Stimulated activated CD4-positive, alpha-beta T cell treated with anti-CD3 and anti-CD28 coated beads, TNF-alpha, amount 100 ng/mL, for 4 hours (primary cell): ENCODE measurements around the gene KRTAP10-3.
"Not testable (repeated sequence)": the region's sequence is repeated elsewhere in the genome, so short reads cannot be mapped to it uniquely, and the experiment has no call there.

Source experiments
- DNase-seq, 3 experiments: peaks; one replicate each; pipeline ENCODE4 v3.0.0-alpha.2; 2020; ENCODE audit warnings: low read depth in 3 of 3

Gene KRTAP10-3, protein sequence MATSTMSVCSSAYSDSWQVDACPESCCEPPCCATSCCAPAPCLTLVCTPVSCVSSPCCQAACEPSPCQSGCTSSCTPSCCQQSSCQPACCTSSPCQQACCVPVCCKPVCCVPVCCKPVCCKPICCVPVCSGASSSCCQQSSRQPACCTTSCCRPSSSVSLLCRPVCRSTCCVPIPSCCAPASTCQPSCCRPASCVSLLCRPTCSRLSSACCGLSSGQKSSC

DNA sequence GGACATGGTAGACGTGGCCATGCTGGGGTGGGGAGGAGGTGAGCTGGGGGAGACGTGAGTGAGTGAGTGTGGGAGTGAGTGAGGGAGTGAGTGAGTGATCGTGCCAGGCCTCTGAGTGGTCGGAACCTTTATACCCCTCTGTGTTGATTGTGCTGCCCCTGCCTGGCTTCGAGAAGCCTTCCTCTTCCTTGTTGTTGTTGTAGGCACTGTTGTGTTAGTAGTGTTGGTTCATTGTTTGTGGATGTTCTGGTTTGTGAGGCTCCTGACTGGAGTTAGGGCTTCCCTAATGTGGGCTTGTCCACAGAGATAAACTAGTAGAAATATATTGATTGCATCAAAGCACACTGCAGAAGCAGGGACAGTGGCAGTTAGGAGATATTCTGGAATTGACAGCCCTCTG lies at the start of gene KRTAP10-3:
TSS of gene KRTAP10-3 (minus strand) at position 101 of the 400 bp plus-strand sequence. CDS start at position 21, 80 bp downstream.
- DNase-seq = no peak

DNA sequence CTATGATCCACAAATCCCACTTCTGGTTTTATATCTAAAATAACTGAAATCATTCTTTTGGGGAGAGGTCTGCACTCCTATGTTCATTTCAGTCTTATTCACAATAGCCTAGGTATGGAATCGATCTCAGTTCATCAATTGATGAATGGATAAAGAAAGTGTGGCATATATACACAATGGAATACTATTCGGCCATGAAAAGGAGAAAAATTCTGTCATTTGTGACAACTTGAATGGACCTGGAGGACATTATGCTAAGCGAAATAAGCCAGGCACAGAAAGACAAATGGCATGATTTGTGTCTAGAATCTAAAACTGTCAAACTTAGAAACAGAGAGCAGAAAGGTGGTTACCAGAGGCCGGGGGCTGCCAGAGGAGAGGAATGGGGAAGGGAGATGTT lies 47.9 kb upstream of the KRTAP10-3 start:
- no peak for DNase-seq

DNA sequence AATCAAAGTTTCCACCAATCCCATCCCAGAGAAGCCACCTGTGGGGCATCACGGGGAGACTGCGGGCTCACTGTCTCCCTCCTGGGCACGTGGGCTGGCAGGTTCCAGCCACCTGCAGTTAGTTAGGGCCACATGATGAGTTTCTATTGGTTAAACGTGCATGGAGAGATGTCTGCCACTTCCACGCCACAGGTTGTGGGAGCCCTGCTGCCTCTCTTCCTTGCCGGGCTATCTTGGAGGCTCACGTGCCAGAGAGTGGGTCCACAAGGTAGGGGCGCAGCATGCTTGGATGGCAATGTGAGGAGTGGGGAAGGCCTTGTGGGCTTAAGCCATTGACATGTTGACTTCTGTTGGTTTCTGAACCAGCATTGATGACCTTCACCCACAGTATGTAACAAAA lies 45.3 kb upstream of the KRTAP10-3 start:
- no peak for DNase-seq

DNA sequence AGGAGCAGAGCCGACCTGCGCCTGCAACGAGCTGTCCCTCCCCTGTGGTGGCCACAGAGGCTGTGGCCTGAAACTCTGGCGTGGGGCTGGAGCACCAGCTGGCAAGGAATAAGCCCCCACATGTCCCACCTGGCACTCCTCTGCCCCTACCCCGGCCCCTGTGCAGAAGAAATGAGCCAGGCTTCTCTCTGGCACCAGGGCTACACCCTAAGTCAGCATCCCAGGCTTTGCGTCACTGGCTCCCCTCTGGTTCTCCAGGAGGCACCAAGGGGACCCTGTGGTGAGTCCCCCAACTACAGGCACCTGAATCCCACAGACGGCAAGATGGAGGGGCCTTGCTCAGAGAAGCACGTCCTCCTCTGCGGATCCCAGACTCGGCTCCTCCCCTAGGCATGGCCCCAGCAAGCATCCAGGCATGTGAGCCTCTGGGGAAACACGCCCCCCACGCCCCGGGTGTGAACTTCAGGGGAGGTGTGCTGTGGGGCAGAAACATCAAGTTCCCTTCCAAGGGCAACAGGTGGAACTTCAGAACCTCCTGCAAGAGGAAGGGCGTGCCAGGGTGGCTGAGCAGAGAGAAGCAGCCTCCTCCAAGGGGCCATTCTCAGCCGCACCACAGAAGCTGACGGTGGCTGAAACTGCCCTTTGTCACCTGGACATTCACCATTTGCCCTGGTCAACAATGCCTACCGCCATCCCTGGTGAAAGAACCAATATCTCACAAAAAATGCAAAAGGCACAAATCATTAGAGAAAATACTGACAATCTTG lies 44.7 kb upstream of the KRTAP10-3 start:
- DNase-seq = no peak

DNA sequence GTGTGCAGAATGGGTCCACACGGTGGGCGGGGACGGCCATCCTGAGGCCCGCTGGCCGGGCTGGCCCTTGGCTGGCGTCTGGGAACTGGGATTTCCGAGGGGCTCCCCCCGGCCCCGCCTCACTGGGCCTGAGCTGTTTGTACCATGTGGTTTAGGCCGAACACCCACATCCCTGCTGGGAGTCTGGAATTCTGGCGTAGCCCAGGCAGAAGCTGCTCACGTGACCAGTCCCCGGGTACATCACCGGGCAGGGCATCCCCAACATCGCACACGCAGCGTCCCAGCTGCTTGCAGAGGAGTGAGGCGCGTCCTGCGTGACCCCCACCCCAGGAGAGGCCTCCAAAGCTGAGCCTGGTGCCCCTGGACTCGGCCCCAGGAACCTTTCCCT lies 43.9 kb upstream of the KRTAP10-3 start:
- DNase-seq = no peak

DNA sequence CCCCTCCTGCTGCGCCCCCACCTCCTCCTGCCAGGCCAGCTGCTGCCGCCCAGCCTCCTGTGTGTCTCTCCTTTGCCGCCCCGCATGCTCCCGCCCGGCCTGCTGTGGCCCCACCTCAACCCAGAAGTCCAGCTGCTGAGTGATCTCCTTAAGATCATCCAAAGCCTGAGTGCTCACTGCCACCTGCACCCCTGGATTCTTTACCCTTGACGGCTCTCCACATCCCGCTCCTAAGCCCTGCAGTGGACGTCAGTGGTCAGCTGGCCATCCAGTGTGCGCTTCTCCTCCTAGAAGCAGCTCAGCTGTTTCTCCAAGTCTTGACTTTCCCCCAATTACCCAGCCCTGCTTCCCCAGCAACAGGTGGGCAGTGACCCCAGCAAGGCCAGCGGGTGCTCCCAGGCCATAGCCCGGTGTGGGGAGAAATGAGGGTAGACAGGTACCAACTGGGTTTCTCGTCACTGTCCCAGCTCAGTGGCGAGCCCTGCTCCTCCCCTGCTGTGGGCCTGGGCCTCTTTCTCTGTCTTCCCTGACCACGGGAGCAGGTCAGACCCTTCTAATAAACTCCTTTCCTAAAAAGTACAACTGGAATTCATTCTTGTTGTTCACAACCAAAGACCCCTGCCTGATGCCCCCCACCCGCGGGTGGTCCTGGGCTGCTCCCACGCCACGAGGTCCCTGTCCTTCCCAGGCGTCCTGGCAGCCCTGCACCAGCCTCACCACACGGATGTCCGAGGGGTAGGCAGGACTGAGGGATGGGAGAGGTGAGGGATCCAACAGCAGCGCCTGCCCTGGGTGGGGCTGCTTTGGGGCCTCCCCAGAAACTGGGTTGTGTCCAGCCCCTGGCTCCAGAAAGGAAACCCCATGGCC lies 43.2 kb upstream of the KRTAP10-3 start:
- no peak for DNase-seq

DNA sequence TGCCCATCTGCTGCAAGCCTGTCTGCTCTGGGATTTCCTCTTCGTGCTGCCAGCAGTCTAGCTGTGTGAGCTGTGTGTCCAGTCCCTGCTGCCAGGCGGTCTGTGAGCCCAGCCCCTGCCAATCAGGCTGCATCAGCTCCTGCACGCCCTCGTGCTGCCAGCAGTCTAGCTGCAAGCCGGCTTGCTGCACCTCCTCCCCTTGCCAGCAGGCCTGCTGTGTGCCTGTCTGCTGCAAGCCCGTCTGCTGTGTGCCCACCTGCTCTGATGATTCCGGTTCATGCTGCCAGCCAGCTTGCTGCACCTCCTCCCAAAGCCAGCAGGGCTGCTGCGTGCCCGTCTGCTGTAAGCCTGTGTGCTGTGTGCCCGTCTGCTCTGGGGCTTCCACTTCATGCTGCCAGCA lies 42.5 kb upstream of the KRTAP10-3 start:
- not testable (repeated sequence) for DNase-seq

DNA sequence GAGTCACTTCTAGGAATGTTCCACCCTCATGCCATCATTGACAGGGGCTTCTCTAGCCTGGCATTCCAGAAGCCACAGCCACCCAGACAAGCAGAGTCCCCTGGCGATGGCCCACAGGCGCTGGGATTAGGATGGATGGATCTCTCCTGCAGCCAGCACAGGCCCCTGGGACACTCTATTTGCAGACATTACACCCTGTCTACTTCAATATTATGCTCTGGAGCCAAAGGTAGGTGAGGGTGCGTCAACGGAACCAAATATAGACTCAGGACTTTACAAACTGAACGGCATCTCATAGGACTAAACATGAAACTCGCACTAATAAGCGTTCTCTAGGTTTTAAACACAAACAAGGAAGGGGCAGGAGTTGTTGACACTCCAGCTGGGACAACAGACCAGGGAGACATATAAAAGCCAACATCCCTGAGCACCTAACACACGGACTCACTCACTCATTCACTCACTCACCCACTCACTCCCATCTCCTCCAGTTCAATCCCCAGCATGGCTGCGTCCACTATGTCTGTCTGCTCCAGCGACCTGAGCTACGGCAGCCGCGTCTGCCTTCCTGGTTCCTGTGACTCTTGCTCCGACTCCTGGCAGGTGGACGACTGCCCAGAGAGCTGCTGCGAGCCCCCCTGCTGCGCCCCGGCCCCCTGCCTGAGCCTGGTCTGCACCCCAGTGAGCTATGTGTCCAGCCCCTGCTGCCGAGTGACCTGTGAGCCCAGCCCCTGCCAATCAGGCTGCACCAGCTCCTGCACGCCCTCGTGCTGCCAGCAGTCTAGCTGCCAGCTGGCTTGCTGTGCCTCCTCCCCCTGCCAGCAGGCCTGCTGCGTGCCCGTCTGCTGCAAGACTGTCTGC lies 41.8 kb upstream of the KRTAP10-3 start, which contains the start of gene KRTAP10-7:
TSS of gene KRTAP10-7 (plus strand) at position 480 of the 861 bp plus-strand sequence. CDS start at position 505, 25 bp downstream.
- not testable (repeated sequence) for DNase-seq

DNA sequence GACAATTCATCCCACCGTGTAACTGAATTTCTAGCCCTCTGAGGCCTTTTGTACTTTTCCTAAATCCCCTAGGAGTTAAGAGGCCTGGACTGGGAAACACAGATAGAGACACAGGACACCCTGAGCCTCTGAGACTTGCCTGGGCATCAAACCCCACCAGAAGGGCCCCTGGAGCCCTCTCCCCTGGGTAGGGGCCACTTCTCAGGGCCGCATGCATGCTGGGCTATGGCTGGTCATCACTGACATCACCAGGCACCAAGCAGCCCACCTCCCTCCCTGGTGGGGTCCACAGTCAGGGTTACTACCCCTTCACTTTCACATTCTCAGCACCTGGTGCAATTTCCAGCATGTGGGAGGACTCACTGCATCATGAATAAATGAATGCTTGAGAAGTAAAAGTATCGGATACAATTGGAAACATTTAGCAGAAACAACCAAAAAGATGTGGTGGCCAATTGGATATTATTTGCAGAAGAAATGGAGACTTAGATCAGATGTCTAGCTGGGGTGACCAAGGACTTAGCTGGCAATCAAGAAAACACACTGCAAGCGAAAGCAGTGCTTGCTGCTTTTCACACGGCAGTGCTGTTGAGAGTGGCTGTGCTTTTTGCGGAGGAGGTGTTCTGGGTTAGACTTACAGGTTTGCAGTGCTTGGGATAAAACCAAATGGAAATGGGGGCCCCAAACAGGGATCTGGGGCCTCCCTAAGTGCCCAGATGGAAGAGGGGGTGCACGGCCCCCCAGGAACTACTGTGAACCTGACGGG lies 40.9 kb upstream of the KRTAP10-3 start:
- DNase-seq = no peak

DNA sequence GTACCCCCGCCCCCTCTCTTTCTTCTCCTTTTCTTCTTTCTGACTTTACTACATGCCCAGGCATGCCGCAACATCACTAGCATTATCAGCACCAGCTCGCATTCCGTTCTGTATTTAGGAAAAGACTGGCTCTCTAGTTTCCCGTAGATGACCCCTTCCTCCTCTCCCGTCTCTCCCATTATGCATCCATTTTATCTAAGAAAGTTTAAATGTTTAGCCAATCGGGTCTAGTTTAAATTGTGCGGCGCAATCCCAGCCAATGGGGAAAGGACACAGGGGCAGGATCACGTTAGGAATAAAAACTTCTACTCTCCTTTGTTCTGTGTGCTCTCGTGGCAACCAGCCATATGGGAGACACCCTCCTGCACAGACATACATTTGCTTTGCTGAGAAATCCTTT lies 39.5 kb upstream of the KRTAP10-3 start:
- no peak for DNase-seq

DNA sequence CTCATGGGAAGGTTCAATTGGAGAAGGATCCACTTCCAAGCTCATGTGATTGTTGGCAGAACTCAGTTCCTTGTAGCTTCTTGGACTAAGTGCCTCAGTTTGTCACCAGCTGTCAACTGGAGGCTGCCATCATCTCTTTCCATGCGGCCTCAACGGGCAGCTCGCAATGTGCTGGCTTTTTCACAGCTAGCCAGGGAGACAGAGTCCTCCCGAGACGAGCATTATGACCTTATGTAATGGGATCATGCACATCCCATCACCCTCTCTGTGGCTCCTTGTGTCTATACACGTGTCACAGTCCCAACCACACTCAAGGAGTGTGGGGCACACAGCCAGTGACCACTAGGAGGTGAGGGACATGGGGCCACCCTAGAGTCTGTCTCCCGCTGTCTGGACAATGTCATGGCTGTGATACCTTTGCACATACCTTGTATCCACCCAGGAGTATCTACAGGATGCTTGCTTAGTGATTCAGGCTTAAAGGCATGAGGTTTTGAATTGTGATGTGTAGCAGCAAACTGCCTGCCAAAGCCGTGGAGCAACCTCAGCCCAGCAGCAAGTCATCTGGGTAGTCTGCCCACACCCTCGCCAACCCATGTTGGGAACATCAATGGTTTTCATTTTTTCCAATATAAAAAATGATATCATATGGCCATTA lies 37.6 kb upstream of the KRTAP10-3 start:
- no peak for DNase-seq

DNA sequence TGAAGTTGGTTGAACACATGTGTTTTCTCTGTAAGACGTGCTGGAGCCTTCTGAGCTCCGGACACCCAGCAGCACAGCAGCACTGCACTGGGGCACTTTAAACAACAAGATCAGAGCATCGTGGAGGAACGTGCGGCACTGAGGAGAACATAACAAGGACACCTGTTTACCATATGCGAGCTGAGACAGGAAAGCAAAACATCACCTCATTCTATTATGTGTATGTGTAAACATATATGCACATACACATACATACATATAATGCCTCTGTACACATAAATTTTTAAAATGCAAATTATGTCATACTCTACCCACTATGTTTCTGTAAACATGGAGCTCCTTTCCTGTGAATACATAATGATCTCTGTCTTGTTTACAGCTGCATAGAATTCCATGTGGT lies 36.9 kb upstream of the KRTAP10-3 start:
- no peak for DNase-seq

DNA sequence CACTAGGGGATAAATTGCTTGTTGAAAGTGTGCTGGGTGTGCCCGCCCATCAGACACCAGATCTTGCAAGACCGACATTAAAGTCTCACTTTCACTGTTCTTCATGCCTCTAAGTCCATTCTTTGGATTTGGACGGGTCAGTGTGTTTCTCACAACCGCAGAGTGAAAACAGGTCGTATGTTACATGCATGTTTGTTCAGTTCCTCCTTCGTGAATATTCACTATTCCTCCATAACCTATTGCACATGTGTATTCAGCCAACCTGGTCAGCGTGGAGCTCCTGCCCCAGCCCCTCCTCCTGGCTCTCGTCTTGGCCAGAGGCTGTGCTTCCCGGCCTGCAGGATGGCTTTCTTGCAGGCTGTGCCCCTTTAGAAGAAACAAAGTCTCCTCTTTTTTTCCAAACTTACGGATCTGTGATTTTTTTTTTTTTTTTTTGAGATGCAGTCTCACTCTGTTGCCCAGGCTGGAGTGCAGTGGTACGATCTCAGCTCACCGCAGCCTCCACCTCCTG lies 35.9 kb upstream of the KRTAP10-3 start:
- DNase-seq = no peak

DNA sequence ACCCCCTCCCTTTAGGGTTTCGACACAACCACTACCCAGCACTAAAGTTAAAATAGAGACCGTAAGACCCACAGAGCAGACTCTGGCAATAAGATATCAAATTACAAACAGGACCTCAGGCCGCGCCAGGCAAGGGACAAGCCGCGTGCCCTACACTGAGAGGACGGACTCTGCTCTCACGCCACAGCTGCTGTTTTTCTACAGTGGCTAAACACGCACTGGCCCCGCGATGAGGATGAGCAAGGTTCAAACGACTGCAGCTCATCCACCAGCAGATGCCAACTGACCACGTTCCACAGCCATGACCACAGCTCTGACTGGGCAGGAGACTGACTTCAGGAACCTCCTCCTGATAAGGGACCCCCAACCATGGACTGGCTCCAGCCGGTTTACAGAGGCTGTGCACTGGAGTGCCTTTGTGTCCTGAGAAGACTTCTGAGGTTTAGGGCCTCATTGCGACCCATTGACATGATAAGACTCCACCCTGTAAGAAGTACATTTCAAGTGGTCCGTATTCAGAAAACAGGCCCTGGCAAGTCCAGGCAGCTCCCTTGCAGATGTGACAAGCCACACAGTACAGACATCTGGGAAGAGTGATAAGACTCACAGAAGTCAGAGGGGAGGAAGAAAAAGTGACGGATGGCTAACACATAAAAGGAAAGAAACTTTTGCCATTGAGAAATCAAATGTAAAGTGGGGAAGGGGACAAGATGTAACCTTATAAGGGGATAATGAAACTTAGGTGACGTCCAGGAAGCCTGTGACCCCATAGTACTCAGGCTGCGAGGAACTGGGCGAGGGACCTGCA lies 35.2 kb upstream of the KRTAP10-3 start:
- no peak for DNase-seq

DNA sequence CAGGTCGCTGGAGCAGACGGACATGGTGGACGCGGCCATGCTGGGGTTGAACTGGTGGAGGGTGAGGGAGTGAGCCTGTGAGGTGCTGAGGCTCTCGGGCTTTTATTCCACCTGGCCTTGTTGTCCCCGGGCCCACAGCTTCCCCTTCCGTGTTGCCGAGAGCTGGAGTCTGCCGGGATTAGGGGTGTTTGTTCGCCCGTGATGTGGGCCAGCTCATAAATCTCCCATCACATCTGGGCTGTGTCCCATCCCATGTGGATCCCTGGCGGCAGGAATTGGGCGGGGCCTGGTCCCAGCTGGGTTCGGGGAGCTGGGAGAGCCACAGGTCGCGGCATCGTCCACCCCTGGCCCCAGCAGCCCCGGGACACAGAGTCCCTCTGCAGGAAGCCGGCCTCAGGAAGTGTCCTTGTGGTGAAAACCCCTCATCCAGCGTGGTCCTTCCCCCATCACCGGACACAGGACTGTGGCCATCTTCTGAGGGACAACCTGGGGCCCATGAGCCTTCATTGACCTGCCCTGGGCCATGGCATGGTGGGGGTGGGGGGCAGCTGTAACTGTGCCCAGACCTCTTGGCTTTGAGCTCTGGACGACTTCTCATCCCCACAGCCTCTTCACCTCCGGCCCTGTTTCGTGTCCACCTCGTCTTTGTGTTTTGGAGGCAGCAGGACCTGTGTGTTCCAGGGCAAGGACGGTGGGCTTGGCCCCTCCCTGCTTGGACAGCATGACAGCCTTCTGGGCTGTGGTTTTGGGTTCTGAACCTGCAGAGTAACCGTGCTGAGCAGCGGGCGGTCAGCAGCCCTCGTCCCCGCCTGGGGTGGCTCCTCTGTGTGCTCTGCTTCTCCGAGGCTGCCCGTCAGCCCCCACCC lies 34.1 kb upstream of the KRTAP10-3 start, which contains the start of gene KRTAP10-6:
TSS of gene KRTAP10-6 (minus strand) at position 60 of the 866 bp plus-strand sequence. CDS start at position 39, 21 bp downstream.
- no peak for DNase-seq

DNA sequence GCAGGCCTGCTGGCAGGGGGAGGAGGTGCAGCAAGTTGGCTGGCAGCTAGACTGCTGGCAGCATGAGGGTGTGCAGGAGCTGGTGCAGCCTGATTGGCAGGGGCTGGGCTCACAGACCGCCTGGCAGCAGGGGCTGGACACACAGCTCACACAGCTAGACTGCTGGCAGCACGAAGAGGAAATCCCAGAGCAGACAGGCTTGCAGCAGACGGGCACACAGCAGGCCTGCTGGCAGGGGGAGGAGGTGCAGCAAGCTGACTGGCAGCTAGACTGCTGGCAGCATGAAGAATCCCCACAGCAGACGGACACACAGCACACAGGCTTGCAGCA lies 33.2 kb upstream of the KRTAP10-3 start:
- DNase-seq = not testable (repeated sequence)

DNA sequence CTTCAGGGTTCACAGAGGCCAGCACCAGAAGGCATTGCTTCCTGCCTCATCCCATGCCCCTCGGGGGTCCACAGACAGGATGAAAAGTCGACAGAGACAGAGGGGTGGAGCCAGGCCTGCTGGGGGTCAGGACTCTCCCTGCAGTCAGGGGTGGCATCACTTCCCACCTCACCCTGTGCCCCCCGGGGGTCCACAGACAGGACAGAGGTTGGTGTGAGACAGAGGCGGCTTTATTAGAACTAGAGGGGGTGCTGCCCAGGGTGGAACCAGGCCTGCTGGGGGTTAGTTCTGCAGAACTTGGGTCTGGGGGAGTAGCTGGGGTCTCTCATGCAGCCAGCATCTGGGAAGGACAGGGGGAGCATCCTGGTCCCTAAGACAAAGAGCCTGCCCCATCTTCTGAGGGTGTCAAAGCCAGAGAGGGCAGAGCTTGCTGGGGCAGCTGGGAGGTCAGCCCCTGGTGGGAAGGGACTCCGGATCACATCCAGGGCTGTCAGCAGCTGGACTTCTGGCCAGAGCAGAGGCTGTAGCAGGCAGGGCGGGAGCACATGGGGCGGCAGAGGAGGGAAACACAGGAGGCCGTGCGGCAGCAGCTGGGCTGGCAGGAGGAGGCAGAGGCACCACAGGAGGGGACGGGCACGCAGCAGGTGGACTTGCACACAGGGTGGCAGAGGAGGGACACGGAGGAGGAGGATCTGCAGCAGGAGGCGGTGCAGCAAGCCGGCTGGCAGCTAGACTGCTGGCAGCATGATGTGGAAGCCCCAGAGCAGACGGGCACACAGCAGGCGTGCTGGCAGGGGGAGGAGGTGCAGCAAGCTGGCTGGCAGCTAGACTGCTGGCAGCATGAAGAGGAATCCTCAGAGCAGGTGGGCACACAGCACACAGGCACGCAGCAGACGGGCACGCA lies 32.6 kb upstream of the KRTAP10-3 start:
- DNase-seq = not testable (repeated sequence)
